Spleen (tissue), 11 donors: Measurements from ENCODE around the gene ADAMTS17. TPM values are rescaled to one million over a fixed set of nuclear protein-coding genes. Genes with fewer than 3 reads are reported as not detected.

Experiments used
- DNase-seq: peaks from one replicate; pipeline ENCODE4 v3.0.0-alpha.2; 2020
- H3K27ac ChIP-seq, 8 donors: fragments of 200-600 bp; sonication (generic) in 7 of 8; 1 replicate in 4 of 8; 2 replicates in 4 of 8; pipeline versions ENCODE4 v1.5.0 to v1.8.0; 2016 to 2021; ENCODE audit warnings: inconsistent platforms in 4 of 8, mild to moderate bottlenecking in 4 of 8, moderate library complexity in 1 of 8
- H3K27me3 ChIP-seq, 7 donors: fragments of 200-600 bp; sonication (generic) in 6 of 7; replicated peaks in 1 of 7; 1 replicate in 4 of 7; 2 replicates in 3 of 7; pipeline versions ENCODE4 v1.5.0 to v1.8.0; 2016 to 2021; ENCODE audit warnings: inconsistent platforms in 3 of 7, mild to moderate bottlenecking in 1 of 7
- H3K36me3 ChIP-seq, 6 donors: fragments of 200-600 bp; sonication (generic) in 5 of 6; 1 replicate in 4 of 6; 2 replicates in 2 of 6; pipeline versions ENCODE4 v1.5.0 to v1.8.0; 2016 to 2021; ENCODE audit warnings: inconsistent platforms in 2 of 6
- H3K4me1 ChIP-seq, 6 donors: fragments of 200-600 bp; sonication (generic) in 5 of 6; 1 replicate in 3 of 6; 2 replicates in 3 of 6; pipeline versions ENCODE4 v1.5.0 to v1.8.0; 2016 to 2021; ENCODE audit warnings: inconsistent platforms in 3 of 6
- H3K4me3 ChIP-seq, 8 donors: fragments of 200-600 bp; sonication (generic) in 7 of 8; 1 replicate in 4 of 8; 2 replicates in 4 of 8; pipeline versions ENCODE4 v1.5.0 to v1.8.0; 2016 to 2021; ENCODE audit warnings: inconsistent platforms in 4 of 8, mild to moderate bottlenecking in 4 of 8, moderate library complexity in 2 of 8
- H3K9me3 ChIP-seq, 8 donors: fragments of 200-600 bp; sonication (generic) in 7 of 8; 1 replicate in 4 of 8; 2 replicates in 4 of 8; pipeline versions ENCODE4 v1.5.0 to v1.8.0; 2016 to 2021; ENCODE audit warnings: inconsistent platforms in 4 of 8
- CTCF ChIP-seq, 11 experiments: fragments of 200-600 bp in 7 of 11; fragments of 450-650 bp in 4 of 11; sonication (generic) in 4 of 11; IDR thresholded peaks in 8 of 11; conservative IDR thresholded peaks in 3 of 11; 1 replicate in 7 of 11; 2 replicates in 4 of 11; pipeline versions ENCODE4 v1.4.0 to v1.8.0; 2016 to 2021; ENCODE audit warnings: antibody characterized with exemption in 11 of 11, inconsistent platforms in 4 of 11, mild to moderate bottlenecking in 1 of 11
- POLR2A ChIP-seq, 3 donors: fragments of 450-650 bp; IDR thresholded peaks; one replicate each; pipeline ENCODE4 v1.5.1; 2017; ENCODE audit warnings: antibody characterized with exemption in 3 of 3, mild to moderate bottlenecking in 1 of 3
- POLR2AphosphoS5 ChIP-seq, 3 donors: sonication (generic); formaldehyde crosslinking; IDR thresholded peaks; one replicate each; pipeline ENCODE4 v1.5.1; 2017; ENCODE audit warnings: antibody characterized with exemption in 3 of 3
- WGBS, 5 donors: extraction: QIAGEN DNeasy Blood & Tissue Kit in 3 of 5; methylation state at CpG; one replicate each; pipeline versions ENCODE4 v1.1.5 to v1.1.7; 2013 to 2018; 5-methylcytosine and 5-hydroxymethylcytosine counted together
- intact Hi-C: fragments of 100-400 bp; cut with DNase I; formaldehyde crosslinking; loops from one replicate; pipeline ENCODE4 v1.15.0; 2023; ENCODE audit warnings: low total_unique reads
- polyA plus RNA-seq, 3 donors: library from polyadenylated mRNA; stranded (reverse); fragments of 200-250 nt; gene quantifications; one replicate each; pipeline ENCODE4 v1.2.1, GENCODE V29; 2013
- total RNA-seq, 7 donors: library from RNA; depleted of rRNA in 3 of 7; stranded (reverse); fragments of >200 nt in 3 of 7; fragmentation: NEBNext Ultra II Directional in 4 of 7; extraction: Animal tissue kit (Norgen Biotek cat#: 25700) in 4 of 7; gene quantifications; one replicate each; pipeline versions ENCODE4 v1.1.0 to v1.2.1, GENCODE V29; 2016 to 2021
- donor health status: healthy with polysubstance abuse.
- donor health status: DM: no; HTN: no; CAD: no; lungs with moderate emphysema.
- donor health status: DM: no; HTN: no; CAD: no.
- donor health status: Bipolar disorder and iron deficiency.
- donor health status: healthy.
- donor health status: DM: no; HTN: no; CAD: no.
- donor health status: DM: yes; HTN: yes; CAD: no.

The ADAMTS17 gene
- total and polyA plus RNA-seq, 10 donors, result 0.21 to 13.2 (median 5.8) TPM

GRCh38 chr15:100337096-100338044, 4.4 kb downstream of the ADAMTS17 start:
- 82 to 92% (median 90%) methylated on average over 13 to 17 of the region's 17 CpGs for WGBS, 5 donors
- intact Hi-C loops, result loop anchor here (5.0 kb wide), 1 partner anchor 405 kb away; no protein-coding TSS in a partner anchor
- no peaks in the 10 kb centered on the region for H3K36me3 ChIP-seq

GRCh38 chr15:100336061-100336460, 5.7 kb downstream of the ADAMTS17 start:
- no peak for DNase-seq
- no peak overlapping the region for H3K4me3 ChIP-seq
- no peak overlapping the region for H3K27ac ChIP-seq
- no peak for TF ChIP-seq POLR2A (IDR thresholded peaks at IDR 0.05)
- TF ChIP-seq CTCF (IDR thresholded peaks at IDR 0.05 in 8 of 11, conservative IDR thresholded peaks at IDR 0.05 in 3 of 11), result no peak
- H3K9me3 ChIP-seq, result no peaks in the 10 kb centered on the region
- no peaks in the 10 kb centered on the region for H3K36me3 ChIP-seq
- intact Hi-C loops, result loop anchor here (5.0 kb wide), 1 partner anchor 404 kb away; no protein-coding TSS in a partner anchor
- H3K4me1 ChIP-seq, result peaks cover under 1 to 72% (median 14%) of the 10 kb centered on the region in 6 donors
- WGBS, 5 donors, result 68 to 74% (median 68%) methylated on average over 6 of the region's 6 CpGs
- H3K27me3 ChIP-seq, result peaks cover 0 to 69% (median 15%) of the 10 kb centered on the region in 7 donors

More at GRCh38 chr15:100337096-100338044, 4.4 kb downstream of the ADAMTS17 start:
- Histone ChIP-seq H3K27ac (no peak overlapping the region), H3K27me3 (peaks cover 0 to 79% (median 15%) of the 10 kb centered on the region in 7 donors), H3K9me3 (no peaks in the 10 kb centered on the region), H3K4me1 (peaks cover 0 to 67% (median 12%) of the 10 kb centered on the region in 6 donors), H3K4me3 (no peak overlapping the region)
- DNase-seq, result no peak
- TF ChIP-seq POLR2A (IDR thresholded peaks at IDR 0.05), result no peak
- TF ChIP-seq POLR2AphosphoS5 (IDR thresholded peaks at IDR 0.05), result no peak
- TF ChIP-seq CTCF (IDR thresholded peaks at IDR 0.05 in 8 of 11, conservative IDR thresholded peaks at IDR 0.05 in 3 of 11), result no peak

- Histone ChIP-seq H3K4me1 (peaks cover 3 to 72% (median 13%) of the 10 kb centered on the region in 6 donors), H3K9me3 (no peaks in the 10 kb centered on the region), H3K27me3 (peaks cover 0 to 63% (median 9%) of the 10 kb centered on the region in 7 donors), H3K27ac (no peak overlapping the region), H3K4me3 (no peak overlapping the region), H3K36me3 (no peaks in the 10 kb centered on the region)
- 71 to 80% (median 80%) methylated on average over 9 of the region's 9 CpGs for WGBS, 5 donors
- DNase-seq, result no peak
- intact Hi-C loops, result loop anchor here (5.0 kb wide), 1 partner anchor 403 kb away; no protein-coding TSS in a partner anchor
- TF ChIP-seq POLR2AphosphoS5 (IDR thresholded peaks at IDR 0.05) (no peak), CTCF (IDR thresholded peaks at IDR 0.05 in 8 of 11, conservative IDR thresholded peaks at IDR 0.05 in 3 of 11) (no peak), POLR2A (IDR thresholded peaks at IDR 0.05) (no peak)
These were observed 6.3 kb downstream of the ADAMTS17 start for GRCh38 chr15:100335335-100335999.
